SU-DHL-6 (cell line): Measurements from ENCODE around the gene DSTYK.

Source experiments
- H2AFZ ChIP-seq: fragments of 200-600 bp; sonication (generic); 2 replicates; pipeline ENCODE4 v1.6.1; 2014; ENCODE audit warnings: low read depth, mild to moderate bottlenecking, moderate library complexity, mixed read lengths, antibody characterized with exemption, low read length; ENCODE audit not compliant: severe bottlenecking
- H3F3A ChIP-seq: fragments of 200-600 bp; shearing (Covaris generic); 2 replicates; pipeline ENCODE4 v1.6.0; 2016; ENCODE audit warnings: antibody characterized with exemption, mild to moderate bottlenecking; ENCODE audit not compliant: insufficient read depth
- H3K27ac ChIP-seq: fragments of 200-600 bp; sonication (generic); 2 replicates; pipeline ENCODE4 v1.5.1; 2016; ENCODE audit warnings: low read depth, mild to moderate bottlenecking, low read length, moderate library complexity, mixed read lengths
- H3K27me3 ChIP-seq: fragments of 200-600 bp; sonication (generic), shearing (Covaris generic); 2 replicates; pipeline ENCODE4 v1.6.0; 2014; ENCODE audit warnings: mild to moderate bottlenecking, low read length
- H3K36me3 ChIP-seq: fragments of 200-600 bp; sonication (generic); 2 replicates; pipeline ENCODE4 v1.6.1; 2014; ENCODE audit warnings: mild to moderate bottlenecking, low read length, mixed read lengths
- H3K4me2 ChIP-seq: fragments of 300-600, 200-600 bp; shearing (Covaris generic), sonication (generic); 2 replicates; pipeline ENCODE4 v1.6.0; 2014; ENCODE audit warnings: low read length, low read depth, mild to moderate bottlenecking; ENCODE audit not compliant: poor library complexity, severe bottlenecking
- H3K4me3 ChIP-seq: fragments of 200-600 bp; sonication (generic); 2 replicates; pipeline ENCODE4 v1.5.1; 2014; ENCODE audit warnings: antibody characterized with exemption, low read length, mild to moderate bottlenecking, mixed read lengths; ENCODE audit not compliant: insufficient read depth, poor library complexity, severe bottlenecking
- H3K79me2 ChIP-seq: fragments of 200-600 bp; sonication (generic); 2 replicates; pipeline ENCODE4 v1.6.1; 2014; ENCODE audit warnings: mild to moderate bottlenecking, low read length, moderate library complexity; ENCODE audit not compliant: insufficient read depth
- H3K9ac ChIP-seq: fragments of 200-600 bp; sonication (generic); 2 replicates; pipeline ENCODE4 v1.7.0; 2014; ENCODE audit warnings: mild to moderate bottlenecking, low read length
- H3K9me2 ChIP-seq: fragments of 200-600 bp; sonication (generic); replicated peaks from 2 replicates; pipeline ENCODE4 v1.6.1; 2014; ENCODE audit warnings: low read length; ENCODE audit not compliant: insufficient read depth
- H3K9me3 ChIP-seq: fragments of 200-600 bp; sonication (generic); 2 replicates; pipeline ENCODE4 v1.6.1; 2014; ENCODE audit warnings: low read length, mixed read lengths; ENCODE audit not compliant: insufficient read depth
- H4K20me1 ChIP-seq: fragments of 200-600 bp; sonication (generic); 2 replicates; pipeline ENCODE4 v1.6.1; 2014; ENCODE audit warnings: low read depth, mild to moderate bottlenecking, antibody characterized with exemption, low read length, moderate library complexity, mixed read lengths
- EZH2phosphoT487 ChIP-seq: fragments of 200-600 bp; sonication (generic), shearing (Covaris generic); conservative IDR thresholded peaks from 2 replicates; pipeline ENCODE4 v1.6.1; 2018; ENCODE audit warnings: mild to moderate bottlenecking, antibody characterized with exemption, low read length, moderate library complexity, mixed read lengths
- TF ChIP-seq, protein P1 (sequence below): fragments of 200-600 bp; sonication (generic); IDR thresholded peaks from one replicate; pipeline ENCODE4 v1.5.1; 2017; ENCODE audit warnings: antibody characterized with exemption, mild to moderate bottlenecking, low read length, moderate library complexity; ENCODE audit not compliant: insufficient read depth, poor library complexity, severe bottlenecking

Gene DSTYK

DNA sequence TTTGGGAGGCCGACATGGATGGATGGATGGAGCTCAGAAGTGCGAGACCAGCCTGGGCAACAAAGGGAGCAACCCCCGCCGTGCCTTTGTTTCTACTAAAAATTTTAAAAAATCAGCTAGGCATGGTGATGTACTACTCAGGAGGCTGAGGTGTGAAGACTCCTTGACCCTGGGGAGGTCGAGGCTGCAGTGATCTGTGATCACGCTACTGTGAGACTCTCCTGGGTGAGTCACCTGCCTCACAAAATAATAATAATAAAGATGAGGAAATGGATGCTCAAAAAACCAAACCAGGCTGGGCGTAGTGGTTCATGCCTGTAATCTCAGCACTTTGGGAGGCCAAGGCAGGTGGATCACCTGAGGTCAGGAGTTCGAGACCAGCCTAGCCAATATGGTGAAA, 19.2 kb downstream of the DSTYK start:
- Histone ChIP-seq H4K20me1 (no peaks in the 10 kb centered on the region; the same call in 1 of the 2 replicates), H3F3A (no peaks in the 10 kb centered on the region), H3K27me3 (no peaks in the 10 kb centered on the region), H3K79me2 (no peaks in the 10 kb centered on the region), H3K36me3 (no peaks in the 10 kb centered on the region), H3K27ac (no peak overlapping the region), H3K4me2 (no peak overlapping the region), H3K9me2 (no peaks in the 10 kb centered on the region), H3K9me3 (no peaks in the 10 kb centered on the region), H3K4me3 (no peak overlapping the region), H2AFZ (no peak overlapping the region), H3K9ac (no peak overlapping the region)
- TF ChIP-seq, protein P1, sequence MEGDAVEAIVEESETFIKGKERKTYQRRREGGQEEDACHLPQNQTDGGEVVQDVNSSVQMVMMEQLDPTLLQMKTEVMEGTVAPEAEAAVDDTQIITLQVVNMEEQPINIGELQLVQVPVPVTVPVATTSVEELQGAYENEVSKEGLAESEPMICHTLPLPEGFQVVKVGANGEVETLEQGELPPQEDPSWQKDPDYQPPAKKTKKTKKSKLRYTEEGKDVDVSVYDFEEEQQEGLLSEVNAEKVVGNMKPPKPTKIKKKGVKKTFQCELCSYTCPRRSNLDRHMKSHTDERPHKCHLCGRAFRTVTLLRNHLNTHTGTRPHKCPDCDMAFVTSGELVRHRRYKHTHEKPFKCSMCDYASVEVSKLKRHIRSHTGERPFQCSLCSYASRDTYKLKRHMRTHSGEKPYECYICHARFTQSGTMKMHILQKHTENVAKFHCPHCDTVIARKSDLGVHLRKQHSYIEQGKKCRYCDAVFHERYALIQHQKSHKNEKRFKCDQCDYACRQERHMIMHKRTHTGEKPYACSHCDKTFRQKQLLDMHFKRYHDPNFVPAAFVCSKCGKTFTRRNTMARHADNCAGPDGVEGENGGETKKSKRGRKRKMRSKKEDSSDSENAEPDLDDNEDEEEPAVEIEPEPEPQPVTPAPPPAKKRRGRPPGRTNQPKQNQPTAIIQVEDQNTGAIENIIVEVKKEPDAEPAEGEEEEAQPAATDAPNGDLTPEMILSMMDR, result no peak
- no peak for TF ChIP-seq EZH2phosphoT487

DNA sequence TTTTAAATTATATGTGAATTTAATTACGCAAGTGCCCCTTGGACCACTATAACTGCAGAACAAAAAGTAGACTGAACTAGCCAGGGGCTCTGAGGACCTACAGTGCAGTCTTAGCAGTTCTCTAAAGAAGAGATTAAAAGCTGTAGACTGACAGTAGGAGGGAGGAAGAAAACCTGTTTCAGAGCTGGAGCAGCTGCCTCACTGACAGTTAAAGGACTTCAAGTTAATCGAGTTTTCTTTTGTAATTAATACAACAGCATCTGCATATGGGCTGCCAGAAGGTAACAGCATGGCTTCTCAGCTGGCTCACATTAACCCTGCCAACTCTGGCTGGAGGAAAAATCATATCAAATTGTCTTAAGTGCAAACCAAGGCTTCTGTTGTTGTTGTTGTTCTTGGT, 19.9 kb downstream of the DSTYK start:
- no peaks in the 10 kb centered on the region for H3K79me2 ChIP-seq
- no peak overlapping the region for H3K4me2 ChIP-seq

DNA sequence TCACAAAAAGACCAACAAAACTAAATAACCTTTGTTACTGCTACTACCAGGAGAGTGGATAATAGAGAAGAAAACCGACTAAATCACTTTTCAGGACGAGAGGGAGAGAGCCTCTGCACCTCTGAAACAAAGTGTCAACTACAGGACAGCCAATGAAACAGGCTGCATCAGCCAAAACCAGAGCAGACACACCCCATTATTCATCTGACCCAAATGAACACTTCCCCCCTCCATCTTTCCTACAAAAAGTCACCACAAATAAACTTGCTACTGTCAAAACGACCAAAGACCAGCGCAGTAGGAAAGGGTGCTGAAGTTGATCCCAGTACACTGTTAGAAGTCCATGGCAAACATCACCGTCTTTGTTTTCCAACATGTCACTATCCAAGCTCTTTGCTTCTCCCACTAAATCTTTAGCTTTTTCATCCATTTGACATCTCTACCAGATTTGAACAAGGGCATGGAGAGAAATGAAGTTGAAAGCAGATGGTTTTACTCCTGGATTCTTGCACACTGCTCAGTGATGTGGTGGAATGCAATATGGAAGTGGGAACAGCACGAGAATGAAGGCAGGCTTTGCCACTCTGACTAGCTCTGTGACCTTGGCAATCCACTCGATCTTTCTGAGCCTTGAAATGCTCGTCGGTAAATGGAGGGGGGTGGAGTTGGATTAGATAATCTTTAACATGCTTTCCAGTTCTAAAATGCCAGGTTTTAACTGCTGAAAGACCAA, 20.5 kb downstream of the DSTYK start:
- H2AFZ ChIP-seq, result no peak overlapping the region
- no peak overlapping the region for H3K4me3 ChIP-seq
- no peak overlapping the region for H3K27ac ChIP-seq
- no peak overlapping the region for H3K9ac ChIP-seq
- no peaks in the 10 kb centered on the region; the same call in 1 of the 2 replicates for H4K20me1 ChIP-seq
- H3K36me3 ChIP-seq, result no peaks in the 10 kb centered on the region
- H3K4me2 ChIP-seq, result no peak overlapping the region
- TF ChIP-seq, protein P1, result no peak
- no peak for TF ChIP-seq EZH2phosphoT487
- no peaks in the 10 kb centered on the region for H3K79me2 ChIP-seq
- H3K9me2 ChIP-seq, result no peaks in the 10 kb centered on the region
- no peaks in the 10 kb centered on the region for H3K9me3 ChIP-seq
- no peaks in the 10 kb centered on the region for H3K27me3 ChIP-seq
- no peaks in the 10 kb centered on the region for H3F3A ChIP-seq

More for the DNA sequence above, 19.9 kb downstream of the DSTYK start:
- Histone ChIP-seq H2AFZ (no peak overlapping the region), H3K9ac (no peak overlapping the region), H4K20me1 (no peaks in the 10 kb centered on the region; the same call in 1 of the 2 replicates), H3K27me3 (no peaks in the 10 kb centered on the region), H3K9me2 (no peaks in the 10 kb centered on the region), H3K4me3 (no peak overlapping the region), H3F3A (no peaks in the 10 kb centered on the region), H3K36me3 (no peaks in the 10 kb centered on the region), H3K9me3 (no peaks in the 10 kb centered on the region), H3K27ac (no peak overlapping the region)
- no peak for TF ChIP-seq EZH2phosphoT487

DNA sequence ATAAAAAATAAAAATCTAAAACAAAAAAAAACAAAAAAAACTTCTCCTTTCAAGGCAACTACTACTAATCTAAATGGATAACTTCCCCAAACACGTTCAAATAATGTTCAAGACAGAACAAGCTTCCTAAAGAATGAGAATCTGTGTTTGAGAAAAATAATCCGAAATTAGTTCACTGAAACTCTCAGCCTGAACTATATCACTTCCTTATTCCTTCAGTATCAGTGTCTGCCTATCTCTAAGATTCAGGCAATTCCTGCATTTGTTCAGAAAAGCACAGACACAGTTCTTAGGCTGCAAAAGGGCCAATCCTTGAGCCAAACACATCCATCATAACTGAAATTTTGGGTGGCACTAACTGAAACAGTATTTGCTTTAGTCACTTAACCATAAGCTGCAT, 22.4 kb downstream of the DSTYK start:
- no peak overlapping the region for H2AFZ ChIP-seq
- no peaks in the 10 kb centered on the region for H3K9me2 ChIP-seq
- TF ChIP-seq EZH2phosphoT487, result no peak
- TF ChIP-seq, protein P1, result no peak
- H4K20me1 ChIP-seq, result no peaks in the 10 kb centered on the region; the same call in 1 of the 2 replicates
- no peaks in the 10 kb centered on the region for H3K79me2 ChIP-seq
- H3K36me3 ChIP-seq, result no peaks in the 10 kb centered on the region
- no peak overlapping the region for H3K4me2 ChIP-seq
- no peaks in the 10 kb centered on the region for H3K27me3 ChIP-seq
- no peak overlapping the region for H3K27ac ChIP-seq
- no peak overlapping the region for H3K9ac ChIP-seq
- H3K9me3 ChIP-seq, result no peaks in the 10 kb centered on the region
- H3K4me3 ChIP-seq, result no peak overlapping the region
- H3F3A ChIP-seq, result no peaks in the 10 kb centered on the region
